ENCODE measurements around the gene CCER1.
A peak's percentile ranks its signal among the peaks of the same experiment; 100 is the strongest.

The CCER1 gene

DNA sequence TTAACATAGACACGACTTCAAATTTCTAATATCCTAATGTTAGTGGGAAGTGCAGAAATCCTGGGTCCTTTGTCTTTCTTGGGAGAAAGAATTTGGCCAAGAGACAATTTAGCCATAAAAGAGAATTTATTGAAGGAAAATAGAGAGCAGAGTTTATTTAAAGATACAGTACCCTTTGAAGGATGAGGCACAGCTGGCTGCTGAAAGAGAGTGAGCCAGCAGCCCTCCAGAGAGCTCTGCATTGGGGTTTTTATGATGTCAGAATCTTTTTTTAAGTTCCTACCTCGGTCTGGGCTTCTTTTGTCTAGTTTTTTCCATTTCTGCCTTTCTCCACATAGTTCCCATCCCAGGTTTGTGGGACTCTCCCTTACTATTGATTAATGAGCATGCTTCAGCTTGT, 37.5 kb downstream of the CCER1 start:
- no peak for DNase-seq

DNA sequence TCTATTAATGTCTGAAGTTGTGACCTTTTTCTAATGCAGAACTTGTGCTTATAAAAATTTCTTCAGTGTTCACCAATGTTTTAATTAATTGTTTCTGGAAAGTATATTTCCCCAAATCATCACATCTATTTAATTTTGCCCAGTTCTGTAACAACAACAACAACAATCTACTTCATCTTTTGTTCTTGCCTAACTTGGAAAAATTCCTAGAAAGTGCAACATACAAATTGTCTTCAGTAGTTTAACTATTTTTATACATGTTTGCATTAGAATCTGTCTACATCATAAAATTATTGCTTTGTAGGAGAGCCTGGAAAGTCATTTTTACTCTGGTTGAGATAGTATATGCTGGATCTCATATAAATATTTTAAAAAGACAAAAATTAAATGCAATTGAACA, 38.5 kb downstream of the CCER1 start:
- no peak for DNase-seq

DNA sequence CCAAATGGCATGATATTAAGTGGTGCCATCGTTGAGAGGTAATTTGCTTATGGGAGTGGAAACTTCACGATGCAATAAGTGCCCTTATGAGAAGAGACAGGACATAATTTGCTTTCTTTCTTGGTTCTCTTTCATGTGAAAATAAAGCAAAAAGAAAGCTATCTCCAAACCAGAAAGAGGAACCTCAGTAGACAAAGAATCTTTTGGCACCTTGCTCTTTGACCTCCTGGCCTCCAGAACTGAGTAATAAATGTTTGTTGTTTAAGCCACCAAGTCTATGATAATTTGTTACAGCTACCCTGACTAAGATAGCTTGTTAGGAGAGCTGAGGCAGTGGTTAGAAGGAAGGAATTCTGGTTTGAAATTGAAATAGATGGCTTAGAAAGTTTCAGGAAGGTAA, 39.6 kb downstream of the CCER1 start:
- no peak for DNase-seq

DNA sequence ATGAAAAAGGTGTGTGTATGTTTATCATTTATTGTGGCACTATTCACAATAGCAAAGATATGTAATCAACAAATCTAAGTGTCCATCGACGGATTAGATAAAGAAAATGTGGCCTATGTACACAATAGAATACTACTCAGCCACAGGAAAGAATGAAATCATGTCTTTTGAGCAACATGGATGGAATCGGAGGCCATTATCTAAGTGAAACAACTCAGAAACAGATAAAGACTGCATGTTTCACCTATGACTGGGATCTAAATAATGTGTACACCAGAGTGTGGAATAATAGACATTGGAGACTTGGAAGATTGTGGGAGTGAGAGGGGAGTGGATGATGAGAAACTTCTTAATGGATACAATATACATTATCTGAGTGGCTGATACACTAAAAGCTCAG, 44.0 kb downstream of the CCER1 start:
- no peak for DNase-seq

DNA sequence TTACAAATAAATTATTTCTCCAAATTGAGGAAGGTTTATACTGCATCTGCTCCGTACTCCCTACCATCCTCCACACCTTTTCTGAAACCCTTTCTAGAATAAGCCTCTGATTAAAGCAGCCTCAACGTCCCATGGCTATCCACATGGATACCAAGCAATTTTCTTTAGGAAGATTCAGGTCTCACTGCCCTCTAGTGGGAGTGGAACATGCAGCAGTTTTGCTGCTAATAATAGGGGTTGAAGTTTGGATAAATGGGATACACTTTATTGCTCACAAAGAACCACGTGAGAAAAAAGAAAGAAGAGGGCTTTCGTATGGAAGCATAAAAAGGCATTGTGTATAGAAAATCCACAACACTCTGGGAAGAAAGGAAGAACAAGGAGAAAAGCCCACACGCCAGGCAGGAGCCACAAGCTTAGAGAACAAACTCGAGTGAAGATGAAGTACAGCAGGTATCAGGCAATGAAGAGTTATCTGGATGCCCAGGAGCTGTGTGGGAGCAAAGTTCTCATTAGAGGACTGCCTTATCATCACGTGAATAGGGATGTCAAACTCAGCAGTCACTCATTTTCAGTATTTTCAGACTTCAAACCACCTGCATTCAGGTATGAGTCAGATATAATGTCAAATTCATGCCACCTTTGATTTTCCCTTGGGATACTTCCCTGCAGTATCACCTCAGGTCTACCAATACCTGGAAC, 45.8 kb downstream of the CCER1 start:
- peak; percentile 61 for DNase-seq

DNA sequence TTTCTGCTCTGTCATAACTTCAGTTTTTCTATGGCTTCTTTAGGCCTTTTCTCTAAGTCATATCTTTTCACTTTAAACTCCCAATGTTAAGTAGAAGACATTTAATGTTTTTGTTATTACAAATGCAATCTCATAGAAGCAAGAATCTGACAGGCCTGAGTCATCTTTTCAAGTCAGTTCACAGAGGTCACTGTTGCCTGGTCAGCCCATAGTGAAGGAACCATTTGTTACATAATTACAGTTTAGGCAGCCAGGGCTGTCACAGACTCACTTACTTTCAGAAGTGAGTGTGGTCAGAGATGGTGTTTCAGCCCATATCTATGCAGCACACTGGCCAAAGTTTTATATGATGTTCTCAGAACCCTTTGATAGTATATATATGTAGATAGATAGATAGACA, 46.5 kb downstream of the CCER1 start:
- peak; percentile 79 for DNase-seq

DNA sequence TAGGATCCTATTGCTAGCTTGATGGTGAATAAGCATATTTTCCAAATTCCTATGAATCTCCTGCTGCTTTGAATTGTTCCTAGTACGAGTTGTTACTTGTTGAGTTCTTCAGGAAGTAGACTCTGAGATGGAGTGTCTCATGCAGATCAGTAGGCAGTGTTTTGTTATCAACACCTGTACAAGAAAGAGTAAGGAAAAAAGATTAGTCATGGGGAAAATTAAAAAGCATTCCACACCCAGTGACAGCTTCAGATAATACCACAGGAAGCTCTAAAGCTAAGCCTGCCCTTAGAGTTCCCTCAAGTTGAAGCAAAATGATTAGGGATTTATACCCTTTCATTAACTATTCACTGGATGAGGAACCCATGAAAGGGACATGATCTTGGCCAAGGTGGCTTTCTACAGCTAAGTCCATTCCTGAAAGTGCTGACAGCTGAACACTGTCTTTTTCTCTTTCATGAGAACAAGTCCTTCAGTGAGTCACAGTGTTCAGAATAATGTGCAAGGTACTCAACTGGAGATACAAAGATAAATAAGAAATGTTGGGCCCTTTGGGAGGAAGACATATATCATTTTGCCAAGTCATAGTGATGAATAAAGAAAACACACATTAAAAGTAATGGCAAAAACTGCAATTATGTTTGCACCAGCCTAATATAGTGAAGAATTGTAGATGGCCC, 49.1 kb downstream of the CCER1 start:
- peak; percentile 24 for DNase-seq

DNA sequence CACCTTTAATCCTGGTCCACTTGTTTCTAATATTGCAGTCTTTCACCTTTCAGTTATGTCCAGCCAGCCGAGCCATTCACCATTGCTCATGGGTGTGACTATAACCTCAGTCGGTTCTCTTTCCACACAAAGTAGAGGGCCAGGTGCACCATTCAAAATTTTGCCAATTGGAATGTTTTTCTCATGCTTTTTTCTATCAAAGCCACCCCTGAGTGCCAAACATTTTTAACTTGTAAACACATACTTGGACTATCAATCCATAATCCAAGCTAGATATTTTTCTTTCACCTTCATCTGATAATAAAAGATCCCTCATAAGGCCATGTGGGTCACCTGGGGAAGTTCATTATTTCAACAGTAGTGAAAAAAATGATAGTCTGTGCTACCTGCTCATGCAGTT, 52.4 kb downstream of the CCER1 start:
- DNase-seq, result no peak
